Stomach (tissue), 9 donors: ENCODE results near the gene RPS3A. TPM values are rescaled to one million over a fixed set of nuclear protein-coding genes. Genes with fewer than 3 reads are reported as not detected.

Source experiments
- DNase-seq, 2 donors: peaks; one replicate each; pipeline versions ENCODE4 v3.0.0 to v3.0.0-alpha.2; 2013 to 2019
- H3K27ac ChIP-seq, 5 donors: fragments of 200-600 bp in 4 of 5; sonication (generic) in 4 of 5; one replicate each; pipeline ENCODE4 v1.5.1; 2013 to 2019; ENCODE audit warnings: mild to moderate bottlenecking in 1 of 5, moderate library complexity in 1 of 5
- H3K27me3 ChIP-seq, 3 donors: fragments of 200-600 bp; sonication (generic); one replicate each; pipeline ENCODE4 v1.5.1; 2017 to 2019; ENCODE audit warnings: mixed run types in 1 of 3
- H3K36me3 ChIP-seq, 4 donors: fragments of 200-600 bp; sonication (generic); 1 replicate in 3 of 4; 2 replicates in 1 of 4; pipeline ENCODE4 v1.5.1; 2016 to 2019
- H3K4me1 ChIP-seq, 4 donors: fragments of 200-600 bp; sonication (generic); one replicate each; pipeline ENCODE4 v1.5.1; 2016 to 2019
- H3K4me3 ChIP-seq, 4 donors: fragments of 200-600 bp; sonication (generic) in 3 of 4; one replicate each; pipeline ENCODE4 v1.5.1; 2016 to 2019; ENCODE audit warnings: mild to moderate bottlenecking in 1 of 4
- H3K9me3 ChIP-seq, 4 donors: fragments of 200-600 bp; sonication (generic); one replicate each; pipeline ENCODE4 v1.5.1; 2016 to 2019
- EP300 ChIP-seq: sonication (generic); formaldehyde crosslinking; IDR thresholded peaks from one replicate; pipeline ENCODE4 v1.6.1; 2017; ENCODE audit warnings: antibody characterized with exemption
- POLR2A ChIP-seq, 4 donors: fragments of 450-650 bp; IDR thresholded peaks; one replicate each; pipeline ENCODE4 v1.6.1; 2016; ENCODE audit warnings: antibody characterized with exemption in 4 of 4, control low read depth in 2 of 4, mild to moderate bottlenecking in 1 of 4, moderate library complexity in 1 of 4
- POLR2AphosphoS5 ChIP-seq, 3 donors: sonication (generic); formaldehyde crosslinking; IDR thresholded peaks; one replicate each; pipeline ENCODE4 v1.6.1; 2016; ENCODE audit warnings: antibody characterized with exemption in 3 of 3
- WGBS, 5 donors: extraction: QIAGEN DNeasy Blood & Tissue Kit in 3 of 5; methylation state at CpG; one replicate each; pipeline versions ENCODE4 v1.1.5 to v1.1.7; 2013 to 2018; 5-methylcytosine and 5-hydroxymethylcytosine counted together
- intact Hi-C: fragments of 100-400 bp; cut with DNase I; formaldehyde crosslinking; loops from one replicate; pipeline ENCODE4 v1.15.1; 2023; ENCODE audit warnings: low total_unique reads
- polyA plus RNA-seq, 3 donors: library from polyadenylated mRNA; stranded (reverse); fragments of 200-250 nt; gene quantifications; one replicate each; pipeline ENCODE4 v1.2.3, GENCODE V29; 2013
- small RNA-seq, 4 donors: library from RNA; depleted of rRNA; stranded (forward); fragments of <200 nt; gene quantifications; one replicate each; pipeline ENCODE3, GENCODE V24; 2016
- total RNA-seq, 5 donors: library from RNA; depleted of rRNA; stranded (reverse); fragments of >200 nt; gene quantifications; one replicate each; pipeline versions ENCODE4 v1.1.0 to v1.2.3, GENCODE V29; 2014 to 2016
- TF ChIP-seq, protein P1 (sequence below), 7 experiments: fragments of 450-650 bp in 4 of 7; fragments of 200-600 bp in 3 of 7; sonication (generic) in 3 of 7; IDR thresholded peaks; one replicate each; pipeline ENCODE4 v1.5.1; 2016 to 2019; ENCODE audit warnings: antibody characterized with exemption in 7 of 7, control low read depth in 2 of 7, mild to moderate bottlenecking in 1 of 7
- donor health status: healthy with polysubstance abuse.
- donor health status: Bipolar disorder and iron deficiency.
- donor health status: healthy.

RPS3A gene
- total and polyA plus RNA-seq, 8 donors, result 1,579 to 5,449 (median 3,174) TPM

DNA sequence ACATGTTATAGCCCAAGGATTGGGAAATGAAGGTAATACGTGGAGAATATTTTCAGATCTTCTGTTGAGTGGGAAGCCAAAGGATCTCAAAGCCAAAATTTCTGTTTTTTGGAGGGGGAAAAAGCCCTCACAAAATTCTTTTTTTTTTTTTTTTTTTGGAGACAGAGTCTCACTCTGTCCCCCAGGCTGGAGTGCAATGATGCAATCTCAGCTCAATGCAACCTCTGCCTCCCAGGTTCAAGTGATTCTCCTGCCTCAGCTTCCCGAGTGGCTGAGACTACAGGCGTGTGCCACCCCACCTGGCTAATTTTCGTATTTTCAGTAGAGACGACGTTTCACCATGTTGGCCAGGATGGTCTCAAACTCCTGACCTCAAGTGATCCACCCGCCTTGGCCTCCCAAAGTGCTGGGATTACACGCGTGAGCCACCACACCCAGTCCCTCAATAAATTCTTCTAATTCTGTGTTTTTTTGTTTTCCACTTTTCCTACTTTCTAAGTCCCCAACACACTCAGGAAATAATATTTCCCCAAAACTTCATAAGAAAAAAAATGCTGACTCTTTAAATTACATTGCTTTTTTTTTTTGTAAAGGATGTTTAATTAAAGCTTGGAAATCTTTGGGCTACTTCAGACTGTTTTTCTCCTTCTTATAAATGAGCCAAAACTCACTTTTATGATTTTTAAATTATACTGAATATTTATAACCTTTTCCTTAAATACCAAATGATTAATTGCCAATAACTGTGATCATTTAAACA, 51.6 kb downstream of the RPS3A start:
- no peak for DNase-seq
- intact Hi-C loops, result no loop called here
- Histone ChIP-seq H3K36me3 (peaks cover 0 to 51% (median 45%) of the 10 kb centered on the region in 4 donors), H3K27me3 (no peaks in the 10 kb centered on the region), H3K4me1 (peaks cover 0 to 20% (median 0%) of the 10 kb centered on the region in 4 donors), H3K27ac (no peak overlapping the region), H3K9me3 (no peaks in the 10 kb centered on the region), H3K4me3 (no peak overlapping the region)
- TF ChIP-seq EP300 (no peak), POLR2AphosphoS5 (IDR thresholded peaks at IDR 0.05) (no peak), POLR2A (IDR thresholded peaks at IDR 0.05) (no peak)
- TF ChIP-seq, protein P1, sequence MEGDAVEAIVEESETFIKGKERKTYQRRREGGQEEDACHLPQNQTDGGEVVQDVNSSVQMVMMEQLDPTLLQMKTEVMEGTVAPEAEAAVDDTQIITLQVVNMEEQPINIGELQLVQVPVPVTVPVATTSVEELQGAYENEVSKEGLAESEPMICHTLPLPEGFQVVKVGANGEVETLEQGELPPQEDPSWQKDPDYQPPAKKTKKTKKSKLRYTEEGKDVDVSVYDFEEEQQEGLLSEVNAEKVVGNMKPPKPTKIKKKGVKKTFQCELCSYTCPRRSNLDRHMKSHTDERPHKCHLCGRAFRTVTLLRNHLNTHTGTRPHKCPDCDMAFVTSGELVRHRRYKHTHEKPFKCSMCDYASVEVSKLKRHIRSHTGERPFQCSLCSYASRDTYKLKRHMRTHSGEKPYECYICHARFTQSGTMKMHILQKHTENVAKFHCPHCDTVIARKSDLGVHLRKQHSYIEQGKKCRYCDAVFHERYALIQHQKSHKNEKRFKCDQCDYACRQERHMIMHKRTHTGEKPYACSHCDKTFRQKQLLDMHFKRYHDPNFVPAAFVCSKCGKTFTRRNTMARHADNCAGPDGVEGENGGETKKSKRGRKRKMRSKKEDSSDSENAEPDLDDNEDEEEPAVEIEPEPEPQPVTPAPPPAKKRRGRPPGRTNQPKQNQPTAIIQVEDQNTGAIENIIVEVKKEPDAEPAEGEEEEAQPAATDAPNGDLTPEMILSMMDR (IDR thresholded peaks at IDR 0.05), result no peak
- 90 to 94% (median 91%) methylated on average over 9 of the region's 9 CpGs for WGBS, 5 donors

DNA sequence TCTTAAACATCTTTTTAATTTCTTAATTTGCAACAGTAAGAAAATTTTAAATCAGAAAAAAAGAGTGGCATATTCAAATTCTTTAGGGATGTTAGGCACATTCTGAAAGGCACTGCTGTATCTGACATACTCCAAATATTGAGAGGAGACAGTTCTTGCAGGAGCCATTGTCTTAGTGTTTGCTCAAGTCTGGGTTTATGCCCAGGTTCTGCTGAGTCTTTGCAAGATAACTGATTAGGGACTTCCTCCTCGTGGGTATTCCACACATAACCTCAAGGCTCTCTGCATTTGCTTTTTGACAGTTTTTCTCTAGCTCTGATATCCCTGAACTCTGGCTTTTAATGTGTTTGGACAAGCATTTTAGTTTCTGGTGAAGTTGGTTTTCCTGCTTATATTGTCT, 52.6 kb downstream of the RPS3A start:
- Histone ChIP-seq H3K27me3 (no peaks in the 10 kb centered on the region), H3K4me3 (no peak overlapping the region), H3K36me3 (peaks cover 0 to 49% (median 39%) of the 10 kb centered on the region in 4 donors), H3K4me1 (peaks cover 0 to 20% (median 0%) of the 10 kb centered on the region in 4 donors), H3K9me3 (no peaks in the 10 kb centered on the region), H3K27ac (no peak overlapping the region)
- TF ChIP-seq POLR2AphosphoS5 (IDR thresholded peaks at IDR 0.05), result no peak
- intact Hi-C loops, result no loop called here
- no peak for DNase-seq
- 2 to 5% (median 4%) methylated on average over 1 of the region's 1 CpG for WGBS, 5 donors

DNA sequence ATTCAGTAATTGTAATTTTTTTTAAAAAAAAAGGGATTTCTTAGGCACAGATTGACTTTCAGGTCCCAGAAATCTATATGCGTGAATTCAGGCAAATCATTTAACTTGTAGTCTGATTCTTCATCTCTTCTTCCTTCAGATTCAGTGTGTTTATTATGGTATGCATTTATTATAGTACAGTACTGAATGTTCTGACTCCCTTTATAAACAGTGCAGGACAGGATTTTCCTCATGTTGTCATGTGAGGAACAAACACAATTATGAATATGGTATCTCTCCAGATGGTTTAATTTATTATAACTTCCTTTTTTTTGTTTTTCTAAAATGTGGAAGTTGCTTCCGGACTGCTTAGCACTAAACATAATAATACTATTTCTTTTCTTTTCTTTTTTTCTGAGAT, 54.2 kb downstream of the RPS3A start:
- no peaks in the 10 kb centered on the region for H3K27me3 ChIP-seq
- H3K36me3 ChIP-seq, result peaks cover 0 to 43% (median 36%) of the 10 kb centered on the region in 4 donors
- H3K27ac ChIP-seq, result no peak overlapping the region

More for the DNA sequence above, 54.2 kb downstream of the RPS3A start:
- Histone ChIP-seq H3K9me3 (no peaks in the 10 kb centered on the region), H3K4me1 (peaks cover 0 to 20% (median 0%) of the 10 kb centered on the region in 4 donors), H3K4me3 (no peak overlapping the region)
- WGBS, 5 donors, result 71 to 91% (median 83%) methylated on average over 2 of the region's 2 CpGs
- TF ChIP-seq EP300 (no peak), POLR2A (IDR thresholded peaks at IDR 0.05) (no peak), POLR2AphosphoS5 (IDR thresholded peaks at IDR 0.05) (no peak)
- TF ChIP-seq, protein P1 (IDR thresholded peaks at IDR 0.05), result no peak
- DNase-seq, result no peak
- intact Hi-C loops, result no loop called here

Small RNA genes lying within 50 kb of the gene (small RNA-seq; reads per million reads assigned to genes)
- gene SNORD73A (0 reads per million in 4 donors), gene SNORD73B (0 to 1.2 (median 0.37) reads per million in 4 donors)

Other genes starting within 250 kb of the RPS3A start
- 100 to 1,000 TPM in 2 of 5 donors, 10 to 100 TPM in 3; 63.0 to 156 (median 87.1) TPM for gene LRBA, start 84.3 kb upstream of the RPS3A start, total RNA-seq
- 10 to 100 TPM in 1 of 3 donors, 1 to 10 TPM in 2; 7.3 to 13.6 (median 9.7) TPM for gene LRBA, start 84.3 kb upstream of the RPS3A start, polyA plus RNA-seq
- not detected for gene PRSS48, start 177.5 kb downstream of the RPS3A start, total RNA-seq
- gene PRSS48, start 177.5 kb downstream of the RPS3A start, polyA plus RNA-seq, result not detected
- gene SH3D19, start 226.0 kb downstream of the RPS3A start, total RNA-seq, result 100 to 1,000 TPM in 2 of 5 donors, 10 to 100 TPM in 3; 54.3 to 129 (median 93.7) TPM
- 10 to 100 TPM; 11.0 to 40.6 (median 29.0) TPM for gene SH3D19, start 226.0 kb downstream of the RPS3A start, polyA plus RNA-seq